Ectodermal cell (in vitro differentiated cells): ENCODE results near the gene PDCD10.

Experiments used
- H3K27ac ChIP-seq: 2 replicates; pipeline ENCODE4 v1.7.0; 2013; ENCODE audit warnings: mild to moderate bottlenecking, low read depth, low read length; ENCODE audit not compliant: insufficient read depth, poor library complexity, severe bottlenecking
- H3K27me3 ChIP-seq: 2 replicates; pipeline ENCODE4 v1.7.0; 2013; ENCODE audit warnings: mild to moderate bottlenecking, low read length; ENCODE audit not compliant: insufficient read depth, control insufficient read depth, poor library complexity, severe bottlenecking
- H3K36me3 ChIP-seq: one replicate; pipeline ENCODE4 v1.7.0; 2013; ENCODE audit warnings: low read length; ENCODE audit not compliant: control insufficient read depth, insufficient read depth
- H3K4me1 ChIP-seq: one replicate; pipeline ENCODE4 v1.7.0; 2013; ENCODE audit warnings: low read length; ENCODE audit not compliant: control insufficient read depth, insufficient read depth
- H3K4me3 ChIP-seq: 2 replicates; pipeline ENCODE4 v1.7.0; 2013; ENCODE audit warnings: low read depth, low read length, control low read depth; ENCODE audit not compliant: insufficient read depth
- H3K9me3 ChIP-seq: 2 replicates; pipeline ENCODE4 v1.7.0; 2013; ENCODE audit warnings: mild to moderate bottlenecking, low read length, moderate library complexity; ENCODE audit not compliant: control insufficient read depth
- WGBS, 2 experiments: methylation state at CpG; one replicate each; pipeline ENCODE4 v1.1.7; 2013; ENCODE audit warnings: missing lambda C conversion rate in 2 of 2; 5-methylcytosine and 5-hydroxymethylcytosine counted together

Gene PDCD10

GRCh38 chr3:167718582-167718981, 16.1 kb downstream of the PDCD10 start:
- Histone ChIP-seq H3K4me3 (no peak overlapping the region), H3K27ac (no peak overlapping the region), H3K27me3 (no peaks in the 10 kb centered on the region), H3K36me3 (peaks cover 9% of the 10 kb centered on the region), H3K9me3 (no peaks in the 10 kb centered on the region), H3K4me1 (no peaks in the 10 kb centered on the region)
- 60 to 97% methylated on average over 1 of the region's 1 CpG for WGBS, 2 experiments

- Histone ChIP-seq H3K4me3 (no peak overlapping the region), H3K4me1 (no peaks in the 10 kb centered on the region), H3K9me3 (no peaks in the 10 kb centered on the region), H3K27me3 (no peaks in the 10 kb centered on the region), H3K36me3 (peaks cover 9% of the 10 kb centered on the region), H3K27ac (no peak overlapping the region)
- 89 to 92% methylated on average over 1 of the region's 2 CpGs for WGBS, 2 experiments
Observed at GRCh38 chr3:167716920-167717319, 17.8 kb downstream of the PDCD10 start.

GRCh38 chr3:167714871-167715270, 19.8 kb downstream of the PDCD10 start:
- Histone ChIP-seq H3K4me1 (no peaks in the 10 kb centered on the region), H3K36me3 (peaks cover 9% of the 10 kb centered on the region)
- 80% methylated on average over 1 of the region's 1 CpG; no CpG with 5 or more reads in 1 of the 2 experiments for WGBS, 2 experiments

GRCh38 chr3:167712445-167712844, 22.2 kb downstream of the PDCD10 start:
- H3K4me3 ChIP-seq, result no peak overlapping the region
- H3K27me3 ChIP-seq, result no peaks in the 10 kb centered on the region
- WGBS, 2 experiments, result 94 to 100% methylated on average over 1 to 2 of the region's 3 CpGs
- no peaks in the 10 kb centered on the region for H3K36me3 ChIP-seq
- H3K27ac ChIP-seq, result no peak overlapping the region
- no peaks in the 10 kb centered on the region for H3K9me3 ChIP-seq
- H3K4me1 ChIP-seq, result no peaks in the 10 kb centered on the region

More at GRCh38 chr3:167714871-167715270, 19.8 kb downstream of the PDCD10 start:
- no peak overlapping the region for H3K4me3 ChIP-seq
- no peaks in the 10 kb centered on the region for H3K9me3 ChIP-seq
- no peak overlapping the region for H3K27ac ChIP-seq
- H3K27me3 ChIP-seq, result no peaks in the 10 kb centered on the region

GRCh38 chr3:167711439-167711838, 23.3 kb downstream of the PDCD10 start:
- 100% methylated on average over 1 of the region's 1 CpG for WGBS, 2 experiments
- no peaks in the 10 kb centered on the region for H3K9me3 ChIP-seq
- H3K4me3 ChIP-seq, result no peak overlapping the region
- no peak overlapping the region for H3K27ac ChIP-seq
- H3K27me3 ChIP-seq, result no peaks in the 10 kb centered on the region
- H3K36me3 ChIP-seq, result no peaks in the 10 kb centered on the region
- no peaks in the 10 kb centered on the region for H3K4me1 ChIP-seq

GRCh38 chr3:167710552-167710951, 24.1 kb downstream of the PDCD10 start:
- H3K4me1 ChIP-seq, result no peaks in the 10 kb centered on the region
- no peak overlapping the region for H3K27ac ChIP-seq
- no peaks in the 10 kb centered on the region for H3K9me3 ChIP-seq
- H3K27me3 ChIP-seq, result no peaks in the 10 kb centered on the region
- no peaks in the 10 kb centered on the region for H3K36me3 ChIP-seq
- no peak overlapping the region for H3K4me3 ChIP-seq

GRCh38 chr3:167709690-167710089, 25.0 kb downstream of the PDCD10 start:
- WGBS, 2 experiments, result 95 to 98% methylated on average over 4 of the region's 4 CpGs
- no peaks in the 10 kb centered on the region for H3K9me3 ChIP-seq
- no peaks in the 10 kb centered on the region for H3K27me3 ChIP-seq
- H3K36me3 ChIP-seq, result no peaks in the 10 kb centered on the region
- no peak overlapping the region for H3K4me3 ChIP-seq
- no peak overlapping the region for H3K27ac ChIP-seq
- no peaks in the 10 kb centered on the region for H3K4me1 ChIP-seq

GRCh38 chr3:167705840-167706239, 28.9 kb downstream of the PDCD10 start:
- WGBS, 2 experiments, result 87 to 98% methylated on average over 2 of the region's 2 CpGs
- Histone ChIP-seq H3K36me3 (no peaks in the 10 kb centered on the region), H3K9me3 (no peaks in the 10 kb centered on the region), H3K4me3 (no peak overlapping the region), H3K27me3 (no peaks in the 10 kb centered on the region), H3K27ac (no peak overlapping the region), H3K4me1 (no peaks in the 10 kb centered on the region)

GRCh38 chr3:167700926-167701325, 33.8 kb downstream of the PDCD10 start:
- H3K9me3 ChIP-seq, result no peaks in the 10 kb centered on the region
- peaks cover 3% of the 10 kb centered on the region for H3K36me3 ChIP-seq
- H3K4me3 ChIP-seq, result no peak overlapping the region
- WGBS, 2 experiments, result 100% methylated on average over 2 of the region's 2 CpGs; no CpG with 5 or more reads in 1 of the 2 experiments
- H3K27me3 ChIP-seq, result no peaks in the 10 kb centered on the region
- H3K4me1 ChIP-seq, result no peaks in the 10 kb centered on the region
- no peak overlapping the region for H3K27ac ChIP-seq

GRCh38 chr3:167700046-167700445, 34.6 kb downstream of the PDCD10 start:
- H3K27me3 ChIP-seq, result no peaks in the 10 kb centered on the region
- H3K36me3 ChIP-seq, result peaks cover 3% of the 10 kb centered on the region
- no peaks in the 10 kb centered on the region for H3K9me3 ChIP-seq
- no peak overlapping the region for H3K27ac ChIP-seq
- H3K4me1 ChIP-seq, result no peaks in the 10 kb centered on the region
- 90 to 94% methylated on average over 3 to 4 of the region's 4 CpGs for WGBS, 2 experiments
- no peak overlapping the region for H3K4me3 ChIP-seq

- H3K4me1 ChIP-seq, result no peaks in the 10 kb centered on the region
- WGBS, 2 experiments, result 87 to 98% methylated on average over 2 of the region's 2 CpGs
- peaks cover 7% of the 10 kb centered on the region for H3K36me3 ChIP-seq
Observed at GRCh38 chr3:167694121-167694520, 40.6 kb downstream of the PDCD10 start.

More at GRCh38 chr3:167694121-167694520, 40.6 kb downstream of the PDCD10 start:
- H3K27me3 ChIP-seq, result no peaks in the 10 kb centered on the region
- H3K27ac ChIP-seq, result no peak overlapping the region
- no peaks in the 10 kb centered on the region for H3K9me3 ChIP-seq
- no peak overlapping the region for H3K4me3 ChIP-seq
